NCI-H345 treated with DMSO at 0.1 percent for 48 hours (cell line): ENCODE measurements around the gene PPP1R1B.

ENCODE experiments used
- DNase-seq: peaks from one replicate; lab custom pipeline; 2025; ENCODE audit not compliant: unreplicated experiment; lab: John Stamatoyannopoulos, UW

Gene PPP1R1B

GRCh38 chr17:39666231-39666600 is 39.5 kb downstream of the PPP1R1B start:
- DNase-seq, result no peak

DNA sequence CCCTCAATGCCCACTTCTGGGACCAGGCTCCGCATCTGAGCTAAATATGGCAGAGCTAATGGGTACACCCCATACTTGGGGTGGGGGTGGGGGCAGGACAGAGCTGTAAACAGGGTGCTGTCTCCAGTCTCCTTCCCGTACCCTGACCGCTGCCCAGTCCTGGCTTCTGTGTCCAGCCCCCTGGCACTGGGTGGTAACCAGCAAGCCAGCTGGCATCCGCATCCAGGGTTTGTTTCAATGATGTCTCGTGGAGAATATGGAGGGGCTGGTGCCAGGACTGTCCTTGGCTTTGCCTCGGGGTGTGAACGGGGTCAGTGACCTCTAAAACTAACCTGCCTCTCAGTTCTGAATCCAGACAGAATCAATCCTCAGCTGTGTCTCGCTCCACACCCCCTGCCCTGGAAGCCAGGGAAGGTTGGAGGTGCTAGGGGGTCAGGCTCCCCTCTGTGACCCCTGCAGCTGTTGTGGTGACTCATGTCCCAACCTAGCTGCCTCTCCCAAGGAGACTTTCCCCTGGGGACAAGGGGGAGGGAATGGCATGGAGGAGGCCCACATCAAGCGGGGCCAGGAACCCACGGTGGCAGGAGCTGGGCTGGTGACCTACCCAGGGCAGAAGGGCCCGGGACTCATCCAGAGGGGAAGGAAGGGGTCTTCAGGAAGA is 40.0 kb downstream of the PPP1R1B start:
- no peak for DNase-seq

DNA sequence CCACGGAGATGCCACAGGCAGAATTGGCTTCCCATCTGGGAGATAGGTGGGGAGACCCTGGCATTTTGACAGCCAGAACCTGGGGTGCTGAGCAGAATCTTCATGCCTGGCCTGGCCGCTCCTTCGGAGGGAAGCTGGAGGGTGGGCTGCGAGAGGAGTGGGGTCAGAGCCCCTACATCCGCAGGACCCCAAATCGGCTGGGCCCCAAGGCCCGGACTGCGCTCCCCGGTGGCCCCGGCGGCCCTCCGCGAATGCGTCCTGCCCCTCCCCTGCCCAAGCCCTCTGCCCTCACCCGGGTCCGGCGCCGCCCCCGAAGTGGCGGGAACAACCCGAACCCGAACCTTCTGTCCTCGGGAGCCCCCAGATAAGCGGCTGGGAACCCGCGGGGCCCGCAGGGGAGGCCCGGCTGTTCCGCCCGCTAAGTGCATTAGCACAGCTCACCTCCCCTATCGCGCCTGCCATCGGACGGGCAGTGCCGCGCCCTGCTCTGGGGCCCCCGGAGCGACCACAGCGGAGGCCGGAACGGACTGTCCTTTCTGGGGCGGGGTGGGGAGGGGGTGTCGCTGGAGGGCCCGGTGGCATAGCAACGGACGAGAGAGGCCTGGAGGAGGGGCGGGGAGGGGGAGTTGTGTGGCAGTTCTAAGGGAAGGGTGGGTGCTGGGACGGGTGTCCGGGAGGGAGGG is 40.7 kb downstream of the PPP1R1B start:
- DNase-seq, result no peak

DNA sequence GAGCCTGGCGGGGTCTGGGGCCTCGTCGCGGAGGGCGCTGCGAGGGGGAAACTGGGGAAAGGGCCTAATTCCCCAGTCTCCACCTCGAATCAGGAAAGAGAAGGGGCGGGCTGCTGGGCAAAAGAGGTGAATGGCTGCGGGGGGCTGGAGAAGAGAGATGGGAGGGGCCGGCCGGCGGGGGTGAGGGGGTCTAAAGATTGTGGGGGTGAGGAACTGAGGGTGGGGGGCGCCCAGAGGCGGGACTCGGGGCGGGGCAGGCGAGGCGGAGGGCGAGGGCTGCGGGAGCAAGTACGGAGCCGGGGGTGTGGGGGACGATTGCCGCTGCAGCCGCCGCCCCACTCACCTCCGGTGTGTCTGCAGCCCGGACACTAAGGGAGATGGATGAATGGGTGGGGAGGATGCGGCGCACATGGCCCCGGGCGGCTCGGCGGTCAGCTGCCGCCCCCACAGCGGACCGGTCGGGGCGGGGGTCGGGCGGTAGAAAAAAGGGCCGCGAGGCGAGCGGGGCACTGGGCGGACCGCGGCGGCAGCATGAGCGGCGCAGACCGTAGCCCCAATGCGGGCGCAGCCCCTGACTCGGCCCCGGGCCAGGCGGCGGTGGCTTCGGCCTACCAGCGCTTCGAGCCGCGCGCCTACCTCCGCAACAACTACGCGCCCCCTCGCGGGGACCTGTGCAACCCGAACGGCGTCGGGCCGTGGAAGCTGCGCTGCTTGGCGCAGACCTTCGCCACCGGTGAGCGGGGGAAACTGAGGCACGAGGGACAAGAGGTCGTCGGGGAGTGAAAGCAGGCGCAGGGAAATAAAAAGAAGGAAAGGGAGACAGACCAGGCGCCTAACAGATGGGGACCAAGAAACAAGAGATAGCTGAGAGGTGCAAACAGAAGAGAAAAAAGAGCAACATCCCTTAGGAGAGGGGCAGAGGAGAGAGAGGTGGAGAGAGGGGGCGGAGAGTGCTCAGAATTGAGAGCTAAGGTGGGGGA is 41.5 kb downstream of the PPP1R1B start, which contains the start of gene PNMT:
TSS of gene PNMT (plus strand) at position 509 of the 980 bp plus-strand sequence. CDS start at position 532, 23 bp downstream.
- peak; percentile 21 for DNase-seq

GRCh38 chr17:39669897-39670735 is 43.4 kb downstream of the PPP1R1B start:
- DNase-seq, result no peak

DNA sequence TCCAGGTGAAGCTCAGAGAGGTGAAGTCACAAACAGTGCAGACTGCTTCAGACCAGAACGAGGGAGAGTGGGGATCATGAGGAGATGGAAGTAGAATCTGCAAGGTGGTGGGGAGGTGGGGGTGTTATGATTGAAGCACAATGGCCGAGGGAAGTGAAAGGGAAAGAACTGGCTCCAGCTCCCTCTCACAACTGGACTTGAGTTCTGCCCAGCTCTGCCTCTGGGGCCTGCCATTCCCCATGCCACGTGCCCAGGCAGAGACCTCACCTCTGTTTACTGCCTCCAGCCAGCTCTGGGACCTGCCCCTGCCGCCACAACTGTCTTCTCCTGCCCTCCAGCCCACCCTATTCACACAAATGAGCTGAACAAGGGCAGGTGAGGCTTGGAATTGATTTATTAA is 44.0 kb downstream of the PPP1R1B start:
- no peak for DNase-seq

- DNase-seq, result no peak
Observed at GRCh38 chr17:39671651-39672521, 45.1 kb downstream of the PPP1R1B start.

DNA sequence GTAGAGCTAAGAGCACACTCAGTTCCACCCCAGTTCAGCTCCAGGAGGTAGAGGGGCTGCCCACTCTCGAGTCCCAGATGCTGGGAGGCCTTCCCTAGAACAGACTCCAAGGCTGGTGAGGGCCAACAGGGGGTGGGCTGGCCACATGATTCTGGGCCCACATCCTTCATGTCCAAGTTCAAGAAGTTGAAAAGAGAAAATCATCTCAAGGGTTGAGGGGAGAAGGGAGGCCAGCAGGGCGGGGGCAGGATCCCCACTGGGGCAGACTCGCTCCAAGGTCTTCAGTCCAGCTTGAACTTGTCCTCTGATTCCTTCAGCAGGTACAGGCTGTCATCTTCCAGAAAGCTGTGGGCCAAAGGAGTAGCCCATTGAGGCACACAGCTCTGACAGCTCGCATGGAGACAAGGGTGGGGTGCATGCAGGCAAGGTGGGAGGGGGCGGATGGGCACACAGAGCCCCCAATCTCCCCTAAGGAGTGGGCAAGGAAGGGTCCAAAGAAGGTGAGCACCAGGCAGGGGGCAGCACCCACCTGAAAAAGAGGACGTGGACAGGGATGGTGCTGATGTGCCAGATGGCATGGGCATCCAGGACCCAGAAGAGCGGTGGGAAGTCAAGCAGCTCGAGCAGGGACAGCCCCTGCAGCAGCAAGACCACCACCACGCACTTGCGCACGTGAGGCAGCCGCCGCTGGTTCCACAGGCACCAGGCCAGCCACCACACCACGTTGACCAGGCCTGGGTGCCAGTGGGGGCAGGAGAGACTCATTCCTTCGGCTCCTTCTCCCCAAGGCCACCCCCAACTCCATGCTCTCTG is 46.0 kb downstream of the PPP1R1B start:
- no peak for DNase-seq

DNA sequence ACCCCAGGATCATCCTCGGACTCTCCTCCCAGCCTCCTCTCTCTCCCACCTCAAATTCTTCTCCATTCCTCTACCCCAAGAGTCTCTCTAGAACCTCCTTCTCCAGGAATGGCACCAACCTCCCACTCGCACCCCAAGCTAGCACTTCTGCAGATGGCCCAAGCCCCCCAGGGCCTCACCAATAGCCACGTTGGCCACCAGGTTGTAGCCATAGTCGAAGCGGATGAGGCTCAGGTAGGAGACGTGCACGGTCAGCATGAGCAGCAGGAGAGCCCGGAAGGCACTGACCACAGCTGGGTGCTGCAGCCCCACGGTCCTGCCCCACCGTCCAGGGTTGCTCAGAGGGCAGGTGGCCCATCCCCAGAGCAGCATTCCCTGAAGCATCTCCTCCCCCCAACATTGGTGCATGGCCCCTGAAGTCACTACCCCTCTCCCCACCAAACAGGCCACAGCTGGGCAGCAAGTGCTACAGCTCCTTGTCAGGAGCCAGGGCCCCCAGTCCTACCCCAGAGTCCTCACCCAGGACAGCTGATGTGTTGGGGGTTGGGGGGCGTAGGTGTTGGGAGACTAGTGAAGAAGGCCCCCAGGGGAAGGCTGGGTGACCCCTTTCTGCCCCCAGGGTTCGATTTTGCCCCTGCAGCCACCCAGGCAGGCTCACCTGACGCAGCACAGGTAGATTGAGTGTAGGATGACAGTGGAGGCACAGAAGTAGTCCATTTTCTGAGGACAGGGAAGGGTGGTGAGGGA is 46.8 kb downstream of the PPP1R1B start:
- DNase-seq, result no peak

DNA sequence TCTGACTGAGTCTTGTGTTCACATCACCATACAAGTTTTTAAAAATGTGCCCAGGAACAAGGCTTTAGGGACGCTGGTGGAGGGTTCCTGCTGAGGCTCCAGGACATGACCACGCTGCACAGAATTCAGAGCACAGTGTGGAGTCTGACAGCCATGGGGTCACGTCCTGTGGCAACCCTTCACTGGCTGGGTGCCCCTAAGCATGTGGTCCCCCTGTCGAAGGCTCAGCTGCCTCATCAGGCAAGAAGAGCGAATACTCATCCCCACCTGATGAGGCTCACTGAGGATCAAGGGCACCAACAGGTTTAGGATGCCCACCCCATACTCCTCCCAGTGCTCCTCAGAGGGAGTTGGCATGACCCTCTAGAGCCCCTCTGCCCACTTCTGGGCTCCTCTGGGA is 47.4 kb downstream of the PPP1R1B start:
- no peak for DNase-seq

DNA sequence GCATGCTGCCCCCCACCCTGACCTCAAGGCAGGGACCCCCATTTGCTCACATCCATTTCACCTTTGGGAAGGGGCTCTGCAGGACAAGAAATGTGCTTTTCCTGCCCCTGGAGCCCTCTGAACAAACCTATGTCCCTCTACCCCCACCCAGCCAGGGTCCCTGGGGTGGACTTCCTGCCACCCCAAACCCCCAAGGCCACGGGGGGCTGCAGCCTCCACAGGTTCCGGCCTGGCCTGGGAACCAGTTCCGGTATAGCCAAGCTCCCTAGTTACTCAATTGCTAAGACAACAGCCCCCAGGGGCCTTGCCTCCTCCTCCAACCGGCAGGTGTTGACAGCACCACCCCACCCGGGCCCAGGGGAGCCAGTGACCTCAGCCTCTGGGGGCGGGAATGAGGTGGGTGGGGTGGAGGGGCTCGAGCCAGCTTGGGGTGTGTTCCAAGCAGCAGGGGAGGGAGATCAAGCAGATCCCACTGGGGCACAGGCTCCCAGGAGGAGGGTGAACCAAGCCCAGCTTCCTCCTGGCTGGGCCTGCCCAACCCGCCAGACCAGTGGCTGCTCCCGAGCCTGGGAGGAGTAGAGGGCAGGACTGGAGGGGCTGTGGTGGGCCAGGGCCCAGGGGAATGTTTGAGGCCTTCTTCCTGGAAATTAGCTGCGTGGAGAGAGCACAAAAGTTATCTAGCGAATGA is 48.1 kb downstream of the PPP1R1B start:
- DNase-seq, result peak; percentile 19

DNA sequence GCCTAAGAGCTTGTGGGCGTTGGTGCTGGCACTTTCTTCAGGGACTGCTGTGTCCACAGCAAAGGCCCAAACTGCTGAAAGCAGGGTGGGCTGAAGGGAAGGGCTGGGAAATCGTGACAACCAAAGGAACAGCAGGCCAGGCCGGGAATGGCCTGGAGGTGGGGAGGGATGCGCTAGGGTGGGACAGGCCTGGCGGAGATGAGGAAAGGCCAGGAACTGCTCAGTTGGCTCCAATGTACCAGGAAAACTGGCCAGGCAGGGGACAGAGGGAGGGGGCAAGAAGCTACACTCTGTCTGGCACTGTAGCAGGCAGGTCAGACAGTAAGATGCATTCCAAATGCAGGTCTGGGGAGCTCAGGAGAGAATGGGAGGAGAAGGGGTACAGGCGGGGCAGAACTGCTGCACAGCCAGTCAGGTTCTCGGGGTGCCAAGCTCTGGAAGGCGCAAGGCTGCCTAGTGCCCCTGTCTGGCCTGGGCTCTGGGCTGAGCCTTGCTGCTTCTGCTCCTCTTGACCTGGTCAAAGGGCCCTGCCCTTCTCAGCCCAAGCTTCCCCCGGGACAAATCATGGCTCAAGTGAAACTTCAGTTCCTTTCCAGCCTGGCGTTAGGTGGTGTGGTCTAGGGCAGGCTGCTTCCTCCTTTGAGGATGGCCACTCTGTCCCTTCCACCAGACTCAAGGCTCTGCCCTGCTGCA is 48.8 kb downstream of the PPP1R1B start:
- DNase-seq, result no peak

DNA sequence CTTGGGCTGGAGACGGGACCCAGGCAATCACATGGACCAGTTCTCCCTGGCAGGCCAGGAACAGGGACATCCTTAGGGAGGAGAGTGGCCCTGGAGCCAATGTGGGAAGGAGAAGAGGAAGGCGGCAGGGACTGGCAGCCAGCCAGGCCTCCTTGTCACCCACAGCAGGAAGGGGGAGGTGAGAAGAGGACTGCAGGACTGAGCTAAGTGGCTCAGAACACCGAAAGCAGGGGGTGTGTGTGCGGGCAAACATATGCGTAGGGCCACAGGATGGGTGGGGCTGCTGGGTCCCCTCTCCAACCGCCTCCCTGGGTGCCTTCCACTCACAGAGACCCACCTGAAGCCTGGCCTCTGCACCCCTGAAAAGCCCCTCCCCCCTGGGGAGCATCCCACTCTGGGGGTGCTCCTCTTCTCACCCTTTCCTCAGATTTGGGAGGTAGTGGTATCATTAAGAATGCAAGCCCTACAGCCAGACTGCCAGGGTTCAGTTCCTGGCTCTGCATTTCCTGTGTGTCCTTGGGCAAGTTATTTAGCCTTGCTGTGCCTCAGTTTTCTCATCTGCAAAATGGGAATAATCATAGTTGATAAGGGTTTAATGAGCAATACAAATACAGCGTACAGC is 49.6 kb downstream of the PPP1R1B start:
- peak; percentile 51 for DNase-seq

DNA sequence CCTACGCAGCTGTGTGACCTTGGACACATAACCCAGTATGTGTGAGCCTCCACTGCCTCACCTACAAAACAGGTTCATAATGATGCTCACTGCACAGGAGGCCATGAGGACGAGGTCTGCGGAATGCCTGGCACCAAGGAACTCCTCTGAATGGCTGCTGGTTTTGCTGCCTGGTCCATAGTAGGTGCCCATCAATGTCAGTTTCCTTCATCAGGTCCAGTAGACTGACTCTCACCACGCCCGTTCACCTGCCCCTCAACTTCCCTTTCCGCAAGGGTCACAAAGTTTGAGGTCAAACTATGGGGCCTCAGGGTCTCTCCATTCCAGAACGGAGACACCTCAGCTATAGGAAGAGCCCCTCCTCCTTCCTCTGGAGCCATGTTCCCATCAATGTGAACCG is 50.3 kb downstream of the PPP1R1B start:
- no peak for DNase-seq

GRCh38 chr17:39677542-39678339 is 51.0 kb downstream of the PPP1R1B start:
- DNase-seq, result no peak
